ENCODE measurements around the gene BCAM.
"Not testable (repeated sequence)": the region's sequence is repeated elsewhere in the genome, so short reads cannot be mapped to it uniquely, and the experiment has no call there.

BCAM gene

GRCh38 chr19:44808463-44809371, at the start of gene BCAM:
TSS of gene BCAM (plus strand) at chr19:44809103. CDS start at chr19:44809125, 22 bp downstream.
- Mint-ChIP-seq H3K36me3 (ENCODE audit: low read depth) (no peaks in the 10 kb centered on the region), H3K27ac (no peak within 1 kb of the TSS), H3K27me3 (peaks cover 23% of the 10 kb centered on the region), H3K4me1 (no peaks in the 10 kb centered on the region), H3K4me3 (no peak within 1 kb of the TSS), H3K9me3 (no peaks in the 10 kb centered on the region)
- ATAC-seq (peak; percentile 7), DNase-seq (peak; percentile 4)

GRCh38 chr19:44762038-44762437, 46.9 kb upstream of the BCAM start:
- Mint-ChIP-seq H3K4me1 (peaks cover 18% of the 10 kb centered on the region), H3K9me3 (no peaks in the 10 kb centered on the region), H3K4me3 (no peak overlapping the region), H3K27me3 (no peaks in the 10 kb centered on the region), H3K36me3 (ENCODE audit: low read depth) (peaks cover 19% of the 10 kb centered on the region), H3K27ac (no peak overlapping the region)
- no peak for ATAC-seq
- no peak for DNase-seq

GRCh38 chr19:44765033-44765948, 43.6 kb upstream of the BCAM start:
- Mint-ChIP-seq H3K27ac (no peak overlapping the region), H3K4me3 (no peak overlapping the region), H3K4me1 (peaks cover 32% of the 10 kb centered on the region), H3K36me3 (ENCODE audit: low read depth) (peaks cover 6% of the 10 kb centered on the region), H3K9me3 (peaks cover 4% of the 10 kb centered on the region), H3K27me3 (no peaks in the 10 kb centered on the region)
- ATAC-seq (no peak), DNase-seq (no peak)

GRCh38 chr19:44765949-44766335, 43.0 kb upstream of the BCAM start:
- no peak overlapping the region for H3K4me3 Mint-ChIP-seq
- no peak overlapping the region for H3K27ac Mint-ChIP-seq
- H3K27me3 Mint-ChIP-seq = no peaks in the 10 kb centered on the region
- no peak for ATAC-seq
- H3K36me3 Mint-ChIP-seq (ENCODE audit: low read depth) = peaks cover 2% of the 10 kb centered on the region
- H3K4me1 Mint-ChIP-seq = peaks cover 32% of the 10 kb centered on the region
- no peak for DNase-seq
- peaks cover 4% of the 10 kb centered on the region for H3K9me3 Mint-ChIP-seq

- Mint-ChIP-seq H3K9me3 (peaks cover 4% of the 10 kb centered on the region), H3K4me1 (peaks cover 29% of the 10 kb centered on the region), H3K36me3 (ENCODE audit: low read depth) (no peaks in the 10 kb centered on the region), H3K27me3 (no peaks in the 10 kb centered on the region), H3K4me3 (no peak overlapping the region), H3K27ac (peak overlapping the region; percentile 25)
- ATAC-seq (no peak), DNase-seq (no peak)
Measured at GRCh38 chr19:44767295-44768180, 41.4 kb upstream of the BCAM start.

- peaks cover 29% of the 10 kb centered on the region for H3K4me1 Mint-ChIP-seq
- H3K27me3 Mint-ChIP-seq = no peaks in the 10 kb centered on the region
- no peaks in the 10 kb centered on the region for H3K36me3 Mint-ChIP-seq (ENCODE audit: low read depth)
- H3K9me3 Mint-ChIP-seq = peaks cover 4% of the 10 kb centered on the region
- DNase-seq (peak; percentile 96), ATAC-seq (peak; percentile 100)
- peak overlapping the region; percentile 80 for H3K27ac Mint-ChIP-seq
- H3K4me3 Mint-ChIP-seq = peak overlapping the region; percentile 57
Measured at GRCh38 chr19:44770550-44771257, 38.2 kb upstream of the BCAM start.

GRCh38 chr19:44772144-44772543, 36.8 kb upstream of the BCAM start:
- not testable (repeated sequence) for ATAC-seq; DNase-seq; H3K27ac Mint-ChIP-seq; H3K27me3 Mint-ChIP-seq; H3K9me3 Mint-ChIP-seq; H3K36me3 Mint-ChIP-seq (ENCODE audit: low read depth); H3K4me3 Mint-ChIP-seq
- peaks cover 29% of the 10 kb centered on the region for H3K4me1 Mint-ChIP-seq

GRCh38 chr19:44772959-44773358, 35.9 kb upstream of the BCAM start:
- Mint-ChIP-seq H3K4me3 (no peak overlapping the region), H3K27ac (no peak overlapping the region), H3K36me3 (ENCODE audit: low read depth) (no peaks in the 10 kb centered on the region), H3K27me3 (no peaks in the 10 kb centered on the region), H3K9me3 (peaks cover 4% of the 10 kb centered on the region), H3K4me1 (peaks cover 20% of the 10 kb centered on the region)
- DNase-seq = no peak
- ATAC-seq = no peak

GRCh38 chr19:44775676-44776240, 33.1 kb upstream of the BCAM start:
- no peak overlapping the region for H3K4me3 Mint-ChIP-seq
- H3K9me3 Mint-ChIP-seq = no peaks in the 10 kb centered on the region
- H3K27me3 Mint-ChIP-seq = peaks cover 3% of the 10 kb centered on the region
- H3K27ac Mint-ChIP-seq = no peak overlapping the region
- peaks cover 3% of the 10 kb centered on the region for H3K4me1 Mint-ChIP-seq
- ATAC-seq (no peak), DNase-seq (no peak)
- H3K36me3 Mint-ChIP-seq (ENCODE audit: low read depth) = no peaks in the 10 kb centered on the region

GRCh38 chr19:44776402-44777096, 32.4 kb upstream of the BCAM start:
- peaks cover 3% of the 10 kb centered on the region for H3K27me3 Mint-ChIP-seq
- H3K4me1 Mint-ChIP-seq = no peaks in the 10 kb centered on the region
- no peak for DNase-seq
- no peak overlapping the region for H3K27ac Mint-ChIP-seq
- H3K9me3 Mint-ChIP-seq = no peaks in the 10 kb centered on the region
- ATAC-seq = no peak
- H3K36me3 Mint-ChIP-seq (ENCODE audit: low read depth) = no peaks in the 10 kb centered on the region
- H3K4me3 Mint-ChIP-seq = no peak overlapping the region

- no peaks in the 10 kb centered on the region for H3K4me1 Mint-ChIP-seq
- H3K9me3 Mint-ChIP-seq = no peaks in the 10 kb centered on the region
- H3K4me3 Mint-ChIP-seq = no peak within 1 kb of the TSS
- peaks cover 3% of the 10 kb centered on the region for H3K27me3 Mint-ChIP-seq
- no peak for ATAC-seq
- H3K36me3 Mint-ChIP-seq (ENCODE audit: low read depth) = no peaks in the 10 kb centered on the region
- H3K27ac Mint-ChIP-seq = no peak within 1 kb of the TSS
- DNase-seq = no peak
Measured at GRCh38 chr19:44777715-44778347, 31.1 kb upstream of the BCAM start, which contains the start of gene CBLC. TSS of gene CBLC (plus strand) at chr19:44777890. CDS start at chr19:44777932, 42 bp downstream.

GRCh38 chr19:44779150-44779549, 29.8 kb upstream of the BCAM start:
- DNase-seq = no peak
- Mint-ChIP-seq H3K4me1 (peaks cover under 1% of the 10 kb centered on the region), H3K9me3 (no peaks in the 10 kb centered on the region), H3K27ac (no peak overlapping the region), H3K4me3 (no peak overlapping the region), H3K27me3 (peaks cover 3% of the 10 kb centered on the region), H3K36me3 (ENCODE audit: low read depth) (no peaks in the 10 kb centered on the region)
- ATAC-seq = no peak
